Measurements from ENCODE around the gene SPAG17.

SPAG17 gene

DNA sequence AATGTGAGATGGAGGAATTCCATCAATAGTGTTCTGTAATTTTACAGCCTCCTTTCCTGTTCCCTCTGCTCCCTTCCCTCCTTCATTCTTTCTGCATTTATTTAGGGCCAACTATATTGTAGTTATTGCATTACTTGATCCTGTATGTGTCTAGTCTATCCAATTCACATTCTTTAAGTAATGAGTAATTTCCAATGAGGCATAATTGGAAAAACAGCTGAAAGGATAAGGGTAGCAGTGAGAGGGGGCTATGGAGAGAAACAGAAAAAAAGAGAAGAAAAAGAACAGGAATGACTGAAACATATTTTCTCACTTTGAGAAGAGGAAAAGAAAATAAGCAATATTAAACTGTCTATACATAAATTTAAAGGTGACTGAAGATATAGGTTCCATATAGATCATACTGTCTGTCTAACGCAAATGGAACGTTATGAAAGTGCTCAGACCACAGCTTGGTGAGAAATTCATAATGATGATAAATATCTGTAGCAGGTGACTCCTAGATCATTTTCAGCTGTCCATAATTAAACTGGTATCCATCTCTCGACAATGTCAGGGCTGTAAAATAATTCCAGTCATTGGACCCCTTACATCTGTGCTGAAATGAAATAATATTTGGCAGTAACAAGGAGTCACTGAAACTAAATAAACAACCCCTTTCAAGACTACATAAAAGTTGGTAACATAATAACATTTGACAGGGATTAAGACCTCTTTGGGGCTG, 61.8 kb downstream of the SPAG17 start:
- Histone ChIP-seq H3K4me1 (no peaks in the 10 kb centered on the region), H3K27me3 (no peaks in the 10 kb centered on the region), H4K20me1 (no peaks in the 10 kb centered on the region), H3K9ac (no peak overlapping the region), H3K4me3 (no peak overlapping the region), H3K27ac (no peak overlapping the region), H3K36me3 (no peaks in the 10 kb centered on the region), H3K9me3 (no peaks in the 10 kb centered on the region), H3K4me2 (no peak overlapping the region)
- no peak for TF ChIP-seq Cebpa-rat (IDR thresholded peaks at IDR 0.05)

DNA sequence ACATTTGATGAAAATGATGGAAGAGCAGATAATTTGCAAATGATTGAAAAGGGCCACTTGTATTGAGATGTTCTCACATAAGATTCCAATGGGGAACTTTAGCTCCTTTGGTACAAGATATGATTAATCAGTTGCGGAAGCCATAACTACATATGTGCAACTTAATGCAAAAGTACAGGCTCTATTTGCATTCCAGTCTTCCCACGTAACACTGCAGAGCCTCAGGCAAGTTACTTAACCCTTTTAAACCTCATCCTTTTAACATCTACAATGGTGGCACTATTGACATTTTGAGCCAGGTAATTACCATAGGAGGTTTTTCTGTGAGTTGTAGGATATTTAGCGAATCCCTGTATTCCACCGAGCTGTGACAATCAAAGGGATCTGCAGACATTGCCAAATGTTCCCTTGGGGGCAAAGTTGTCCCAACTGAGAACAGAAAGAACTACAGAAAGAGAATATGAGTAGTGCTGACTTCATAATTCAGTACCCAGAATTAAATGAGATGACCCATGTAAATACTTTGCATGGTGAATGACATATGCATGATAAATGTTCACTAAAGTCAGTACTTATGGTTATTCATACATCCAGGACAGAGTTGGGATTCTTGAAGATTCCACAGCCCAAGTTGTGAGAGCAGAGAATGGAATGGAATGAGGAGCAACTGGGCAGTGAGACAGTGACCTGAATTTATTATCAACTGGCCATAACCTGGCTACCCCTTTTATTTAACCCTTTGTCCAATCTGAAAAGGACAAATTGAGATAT, 62.6 kb downstream of the SPAG17 start:
- H3K9me3 ChIP-seq: no peaks in the 10 kb centered on the region
- no peak overlapping the region for H3K4me3 ChIP-seq
- no peaks in the 10 kb centered on the region for H3K27me3 ChIP-seq
- H4K20me1 ChIP-seq: no peaks in the 10 kb centered on the region
- no peaks in the 10 kb centered on the region for H3K36me3 ChIP-seq
- no peak overlapping the region for H3K9ac ChIP-seq
- no peaks in the 10 kb centered on the region for H3K4me1 ChIP-seq
- H3K27ac ChIP-seq: no peak overlapping the region
- TF ChIP-seq Cebpa-rat (IDR thresholded peaks at IDR 0.05): no peak
- no peak overlapping the region for H3K4me2 ChIP-seq

DNA sequence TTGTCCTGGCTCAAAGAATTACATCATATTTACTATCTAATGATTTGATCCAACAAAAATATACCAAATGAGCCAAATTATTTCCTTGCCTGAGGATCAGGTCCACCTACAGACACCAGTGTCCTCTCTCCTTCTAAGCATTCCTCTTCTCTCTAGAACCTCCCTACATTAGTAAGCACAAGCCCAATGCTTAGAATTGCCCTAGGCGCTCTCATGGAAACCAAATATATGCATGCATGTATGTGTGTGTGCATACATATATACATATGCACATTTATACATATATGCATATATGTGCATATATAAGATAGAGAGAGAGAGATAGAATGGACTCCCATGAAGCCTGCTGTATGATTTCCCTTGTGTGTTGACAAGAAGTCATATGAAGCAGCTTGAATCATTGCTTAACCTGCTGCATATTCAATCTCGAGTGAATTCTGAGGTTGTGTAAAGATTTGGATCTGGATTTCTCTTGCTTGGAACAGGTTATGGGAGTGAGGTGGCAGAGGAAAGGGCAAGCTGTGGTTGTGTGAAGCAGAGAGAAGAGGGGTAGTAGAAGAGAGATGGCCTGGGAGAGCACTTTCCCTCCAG, 66.1 kb downstream of the SPAG17 start:
- H3K4me1 ChIP-seq: no peaks in the 10 kb centered on the region

DNA sequence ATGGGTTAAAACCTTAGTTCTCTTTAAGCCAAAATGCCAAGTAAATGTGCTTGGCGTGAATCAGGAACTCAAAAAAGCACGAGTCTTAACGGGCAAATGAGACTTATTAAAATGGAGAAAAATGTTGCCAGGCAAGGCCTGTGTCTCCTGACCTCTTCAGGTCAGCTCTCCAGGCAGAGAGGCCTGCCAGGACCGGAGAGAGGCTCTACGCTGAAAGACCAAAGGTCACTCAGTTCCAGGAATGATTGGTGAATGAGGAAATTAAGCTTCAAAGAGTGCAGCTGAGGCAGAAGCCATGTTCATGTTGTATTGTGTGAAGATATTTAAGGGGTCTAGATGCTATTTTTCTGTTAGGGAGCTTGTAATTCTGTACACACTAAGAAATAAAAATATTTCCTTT, 66.6 kb downstream of the SPAG17 start:
- no peak overlapping the region for H3K9ac ChIP-seq

More for the DNA sequence above, 66.1 kb downstream of the SPAG17 start:
- no peak overlapping the region for H3K9ac ChIP-seq
- no peak for TF ChIP-seq Cebpa-rat (IDR thresholded peaks at IDR 0.05)
- H3K36me3 ChIP-seq: no peaks in the 10 kb centered on the region
- no peak overlapping the region for H3K27ac ChIP-seq
- no peak overlapping the region for H3K4me3 ChIP-seq
- no peaks in the 10 kb centered on the region for H3K27me3 ChIP-seq
- H4K20me1 ChIP-seq: no peaks in the 10 kb centered on the region
- H3K9me3 ChIP-seq: no peaks in the 10 kb centered on the region
- H3K4me2 ChIP-seq: no peak overlapping the region

DNA sequence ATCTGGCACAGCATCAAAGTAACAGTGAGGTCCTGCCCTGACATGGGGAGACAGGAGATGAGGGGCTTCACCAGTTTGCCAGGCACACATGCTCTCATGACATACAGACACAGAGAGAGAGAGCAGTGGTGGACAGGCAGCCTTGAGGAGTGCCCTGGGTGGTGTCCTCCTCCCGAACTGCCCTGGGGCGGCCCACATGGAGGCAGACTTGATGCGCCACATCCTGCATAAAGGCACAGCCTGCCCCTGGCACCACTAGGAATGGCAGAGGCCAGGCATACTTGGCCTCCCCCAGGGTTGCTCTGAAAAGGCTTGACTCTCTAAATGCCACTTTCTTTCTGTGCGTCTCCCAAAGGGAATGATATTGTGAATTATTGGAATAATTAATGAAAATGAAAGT, 67.5 kb downstream of the SPAG17 start:
- Histone ChIP-seq H3K27ac (no peak overlapping the region), H3K4me1 (no peaks in the 10 kb centered on the region)
- no peak for TF ChIP-seq Cebpa-rat (IDR thresholded peaks at IDR 0.05)

More for the DNA sequence above, 66.6 kb downstream of the SPAG17 start:
- no peaks in the 10 kb centered on the region for H3K4me1 ChIP-seq
- no peak overlapping the region for H3K4me2 ChIP-seq
- TF ChIP-seq Cebpa-rat (IDR thresholded peaks at IDR 0.05): no peak
- H3K4me3 ChIP-seq: no peak overlapping the region
- H3K36me3 ChIP-seq: no peaks in the 10 kb centered on the region
- H3K9me3 ChIP-seq: no peaks in the 10 kb centered on the region
- H3K27me3 ChIP-seq: no peaks in the 10 kb centered on the region
- H3K27ac ChIP-seq: no peak overlapping the region
- no peaks in the 10 kb centered on the region for H4K20me1 ChIP-seq

DNA sequence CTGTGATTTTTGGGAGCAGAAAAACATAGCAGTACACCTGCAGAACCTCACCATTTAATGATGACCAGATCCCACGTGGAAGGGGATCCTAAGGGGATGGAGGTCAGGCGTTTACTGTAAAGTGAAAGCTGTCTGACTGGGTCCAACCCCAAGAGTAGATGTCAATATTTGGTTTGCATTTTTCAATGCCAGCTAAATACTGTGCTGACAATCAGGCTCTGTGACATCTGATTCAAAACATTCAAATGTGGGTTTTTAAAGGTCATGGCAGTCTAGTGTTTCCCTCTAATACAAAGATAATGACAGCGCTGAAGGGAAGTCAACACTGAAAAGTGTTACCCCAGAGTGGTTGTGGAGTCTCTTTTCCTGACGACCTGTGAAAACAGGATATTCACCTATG, 68.1 kb downstream of the SPAG17 start:
- TF ChIP-seq Cebpa-rat (IDR thresholded peaks at IDR 0.05): no peak
- H3K4me2 ChIP-seq: no peak overlapping the region
- no peaks in the 10 kb centered on the region for H4K20me1 ChIP-seq
- H3K4me1 ChIP-seq: no peaks in the 10 kb centered on the region
- H3K27ac ChIP-seq: no peak overlapping the region
- no peak overlapping the region for H3K9ac ChIP-seq
- H3K4me3 ChIP-seq: no peak overlapping the region
- H3K27me3 ChIP-seq: no peaks in the 10 kb centered on the region
- H3K36me3 ChIP-seq: no peaks in the 10 kb centered on the region
- no peaks in the 10 kb centered on the region for H3K9me3 ChIP-seq

More for the DNA sequence above, 67.5 kb downstream of the SPAG17 start:
- H3K4me3 ChIP-seq: no peak overlapping the region
- no peaks in the 10 kb centered on the region for H3K27me3 ChIP-seq
- H3K36me3 ChIP-seq: no peaks in the 10 kb centered on the region
- no peaks in the 10 kb centered on the region for H3K9me3 ChIP-seq
- no peak overlapping the region for H3K4me2 ChIP-seq
- no peak overlapping the region for H3K9ac ChIP-seq
- H4K20me1 ChIP-seq: no peaks in the 10 kb centered on the region

DNA sequence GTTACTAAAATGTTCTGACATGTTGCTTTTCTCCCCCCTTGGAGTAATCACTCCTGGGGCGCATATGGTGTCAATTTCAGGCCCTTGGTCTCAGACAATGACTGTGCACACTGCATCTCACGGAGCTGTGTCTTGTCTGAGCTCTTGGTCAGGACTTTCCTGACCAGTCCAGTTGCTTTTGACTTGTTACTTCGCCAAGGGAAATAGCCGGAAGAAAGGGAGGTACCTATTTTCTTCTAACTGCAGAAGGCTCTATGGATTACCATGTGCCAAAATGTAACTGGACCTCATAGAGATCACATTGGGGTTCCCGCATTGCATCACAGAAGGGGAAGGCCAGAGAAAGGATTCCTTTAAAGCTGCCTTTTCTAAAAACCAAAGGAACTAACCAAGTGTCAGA, 68.6 kb downstream of the SPAG17 start:
- Histone ChIP-seq H3K36me3 (no peaks in the 10 kb centered on the region), H3K27me3 (no peaks in the 10 kb centered on the region), H3K9ac (no peak overlapping the region), H3K4me2 (no peak overlapping the region), H3K4me1 (peaks cover 4% of the 10 kb centered on the region), H3K4me3 (no peak overlapping the region), H3K9me3 (no peaks in the 10 kb centered on the region), H3K27ac (no peak overlapping the region), H4K20me1 (no peaks in the 10 kb centered on the region)
- TF ChIP-seq Cebpa-rat (IDR thresholded peaks at IDR 0.05): no peak

DNA sequence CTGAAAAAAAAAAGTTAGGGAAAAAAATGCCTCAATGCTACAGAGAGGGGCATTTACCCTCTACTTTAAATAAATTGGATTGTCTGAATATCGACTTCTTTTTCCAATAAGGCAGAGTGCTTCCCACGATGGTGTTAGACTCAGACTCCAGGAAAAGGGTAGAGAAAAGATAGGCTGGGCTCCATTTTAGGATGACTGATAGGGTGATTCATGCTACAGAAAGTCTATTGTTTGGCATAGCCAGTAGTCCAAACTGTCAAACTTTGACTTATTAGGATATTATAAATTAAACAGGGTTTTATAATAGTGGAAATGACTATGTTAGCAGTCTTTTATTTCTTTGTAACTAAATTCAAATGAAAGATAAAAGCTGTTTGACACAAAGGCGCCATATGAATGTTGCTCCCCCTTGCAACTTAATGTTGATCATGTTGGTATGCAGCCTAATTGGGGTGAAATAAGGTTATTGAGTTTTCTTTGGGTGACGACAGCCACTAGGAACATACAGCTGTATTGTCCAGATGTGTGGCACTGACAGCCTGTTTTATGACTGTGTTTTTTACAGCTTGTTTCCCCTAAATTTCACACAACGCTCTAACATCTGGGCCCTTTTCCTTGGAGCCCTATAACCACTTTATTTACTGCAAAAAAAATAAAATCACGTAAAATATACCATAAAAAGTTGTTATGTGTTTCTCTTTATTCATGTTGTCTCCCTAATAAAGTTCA, 69.3 kb downstream of the SPAG17 start:
- no peak overlapping the region for H3K9ac ChIP-seq
- no peak for TF ChIP-seq Cebpa-rat (IDR thresholded peaks at IDR 0.05)
- no peak overlapping the region for H3K4me3 ChIP-seq
- no peak overlapping the region for H3K27ac ChIP-seq
- H3K36me3 ChIP-seq: no peaks in the 10 kb centered on the region
- no peaks in the 10 kb centered on the region for H4K20me1 ChIP-seq
- no peaks in the 10 kb centered on the region for H3K27me3 ChIP-seq
- no peaks in the 10 kb centered on the region for H3K9me3 ChIP-seq
- H3K4me2 ChIP-seq: no peak overlapping the region
- H3K4me1 ChIP-seq: peaks cover 10% of the 10 kb centered on the region

DNA sequence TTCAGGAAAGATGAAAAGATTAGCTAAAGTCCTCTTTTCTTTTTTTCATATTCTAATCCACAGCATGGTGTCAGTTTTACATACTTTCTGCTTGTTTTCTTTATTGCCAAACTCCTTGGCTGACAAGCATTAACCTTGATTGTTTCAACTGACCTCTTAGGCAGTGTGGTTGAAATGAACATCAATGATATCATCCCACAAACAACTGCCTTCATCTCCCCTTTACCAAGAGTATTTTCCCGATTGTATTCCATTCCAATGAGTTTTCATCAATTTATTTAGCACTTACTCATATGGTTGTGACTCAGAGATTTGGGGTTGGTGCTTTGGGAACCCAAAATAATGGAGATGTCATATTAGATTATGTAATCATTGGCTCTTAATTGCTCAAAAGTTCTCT, 71.8 kb downstream of the SPAG17 start:
- Histone ChIP-seq H3K9me3 (no peaks in the 10 kb centered on the region), H3K27me3 (no peaks in the 10 kb centered on the region), H3K4me3 (no peak overlapping the region), H3K36me3 (no peaks in the 10 kb centered on the region), H3K4me2 (no peak overlapping the region), H3K27ac (no peak overlapping the region), H3K4me1 (peaks cover 10% of the 10 kb centered on the region), H4K20me1 (no peaks in the 10 kb centered on the region), H3K9ac (no peak overlapping the region)
- no peak for TF ChIP-seq Cebpa-rat (IDR thresholded peaks at IDR 0.05)
